GM19025 (cell line): ENCODE measurements around the gene RNF220.
"Not testable (repeated sequence)": the region's sequence is repeated elsewhere in the genome, so short reads cannot be mapped to it uniquely, and the experiment has no call there.

Source experiments
- ATAC-seq: cut with Tn5 transposase; IDR thresholded peaks from one replicate; pipeline ENCODE4 v1.9.1; 2021; ENCODE audit warnings: mild to moderate bottlenecking, low read depth, moderate library complexity; ENCODE audit not compliant: unreplicated experiment

The RNF220 gene

GRCh38 chr1:44544960-44545359 is 139.9 kb downstream of the RNF220 start:
- no peak for ATAC-seq

DNA sequence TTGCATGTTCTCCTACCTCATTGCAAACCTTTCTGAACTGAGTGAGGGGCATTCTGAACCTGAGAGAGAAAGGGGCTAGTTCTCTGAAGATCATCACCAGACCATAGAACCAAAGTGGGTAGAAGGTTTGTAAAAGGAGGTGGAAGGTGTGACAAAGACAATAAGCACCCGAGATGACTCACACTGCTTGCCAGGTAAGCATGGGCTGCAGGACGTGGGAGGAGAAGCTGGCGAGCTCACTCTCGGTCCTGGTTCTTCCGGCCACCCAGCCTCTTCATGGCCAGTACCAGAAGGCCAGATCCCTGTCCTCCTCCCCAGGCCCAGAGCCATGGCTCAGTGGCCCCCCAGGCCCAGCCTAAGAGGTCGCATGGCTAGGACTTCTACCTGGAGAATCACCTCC is 140.9 kb downstream of the RNF220 start:
- ATAC-seq = no peak

- no peak for ATAC-seq
Observed at GRCh38 chr1:44546403-44547053, 141.5 kb downstream of the RNF220 start.

DNA sequence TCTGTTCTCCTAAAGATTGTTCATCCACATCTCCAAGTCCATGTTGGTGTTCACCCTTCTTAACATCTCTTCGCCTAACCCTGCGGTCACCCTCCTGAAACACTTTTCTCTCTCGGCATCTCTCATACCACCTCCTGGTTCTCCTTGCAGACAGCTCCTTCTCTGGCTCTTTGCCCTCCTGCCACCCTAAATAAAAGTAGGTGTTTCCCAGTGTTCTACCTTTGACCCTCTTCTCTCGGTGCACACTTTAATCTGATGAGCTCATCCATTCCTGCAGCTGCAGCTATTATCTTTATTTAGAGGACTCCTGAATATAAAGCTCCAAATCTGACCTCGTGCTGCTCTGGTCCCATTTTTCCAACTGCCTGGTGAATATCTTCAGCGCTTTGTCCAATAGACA is 142.3 kb downstream of the RNF220 start:
- ATAC-seq = no peak

DNA sequence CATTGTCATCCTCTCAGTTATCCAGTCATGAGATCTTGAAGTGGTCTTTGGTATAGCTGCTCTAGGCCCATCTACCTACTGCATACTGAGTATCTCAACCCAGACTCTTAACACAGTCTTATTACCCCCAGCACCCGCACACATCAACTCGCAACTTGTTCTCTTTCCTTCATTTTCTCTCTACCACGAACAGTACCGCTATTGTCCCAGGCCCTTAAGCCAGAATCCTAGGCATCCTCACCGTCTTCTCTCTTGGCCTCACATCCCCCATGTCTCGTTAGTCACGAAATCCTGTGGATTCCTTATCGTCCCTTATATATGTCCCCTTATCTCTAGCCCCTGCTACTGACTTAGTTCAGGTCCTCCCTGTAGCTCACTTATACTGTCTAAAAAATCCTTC is 142.8 kb downstream of the RNF220 start:
- no peak for ATAC-seq

DNA sequence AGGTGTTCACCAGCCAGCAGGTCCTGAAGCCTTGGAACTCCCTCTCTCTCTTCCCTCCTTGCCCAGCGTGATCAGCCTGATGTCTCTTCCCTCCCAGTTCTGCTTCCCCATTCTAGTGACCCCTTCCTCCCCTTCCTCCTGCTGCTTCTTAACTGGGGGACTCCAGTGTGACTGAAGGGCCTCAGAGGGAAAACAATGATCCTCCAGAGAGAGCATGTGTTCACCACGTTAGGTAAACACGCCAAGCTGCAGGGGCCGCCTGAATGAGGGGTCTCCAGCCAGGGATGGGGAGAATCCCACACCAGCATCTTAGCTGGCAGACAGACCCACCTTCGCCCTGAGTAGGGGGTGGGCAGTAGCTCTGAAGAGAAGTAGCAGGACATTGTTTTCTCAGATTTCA is 144.5 kb downstream of the RNF220 start:
- ATAC-seq = no peak

DNA sequence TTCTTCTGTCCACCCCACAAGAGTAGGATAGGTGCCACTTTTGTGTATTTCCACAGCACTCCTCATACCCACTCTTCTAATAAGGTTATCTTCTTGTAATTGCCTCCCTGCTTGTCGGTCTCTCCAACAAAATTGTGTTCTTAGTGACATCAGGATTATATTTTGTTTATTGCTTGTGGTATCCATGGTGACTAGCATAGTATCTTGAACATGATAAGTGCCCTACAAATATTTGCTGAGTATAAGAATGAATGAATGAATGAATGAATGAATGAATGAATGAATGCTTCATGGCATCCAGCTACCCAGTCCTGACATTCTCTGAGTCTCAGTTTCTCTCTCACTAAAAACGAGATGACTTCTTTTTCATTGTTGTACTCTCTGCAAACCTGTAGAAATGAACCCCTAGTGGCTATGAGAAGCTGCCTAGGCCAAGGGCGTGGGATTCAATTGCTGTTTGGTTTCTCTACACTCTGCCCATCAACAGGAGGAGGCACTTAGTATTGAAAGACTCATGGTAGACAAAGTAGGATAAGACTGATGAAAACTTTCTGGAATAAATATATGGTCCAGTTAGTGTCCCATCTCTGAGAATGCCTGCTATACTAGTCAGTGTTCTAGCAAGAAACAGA is 148.2 kb downstream of the RNF220 start:
- no peak for ATAC-seq

- ATAC-seq = no peak
Observed at GRCh38 chr1:44553771-44554170, 148.7 kb downstream of the RNF220 start.

- no peak for ATAC-seq
Observed at GRCh38 chr1:44554706-44555105, 149.7 kb downstream of the RNF220 start.

- no peak for ATAC-seq
Observed at GRCh38 chr1:44557778-44558177, 152.7 kb downstream of the RNF220 start.

DNA sequence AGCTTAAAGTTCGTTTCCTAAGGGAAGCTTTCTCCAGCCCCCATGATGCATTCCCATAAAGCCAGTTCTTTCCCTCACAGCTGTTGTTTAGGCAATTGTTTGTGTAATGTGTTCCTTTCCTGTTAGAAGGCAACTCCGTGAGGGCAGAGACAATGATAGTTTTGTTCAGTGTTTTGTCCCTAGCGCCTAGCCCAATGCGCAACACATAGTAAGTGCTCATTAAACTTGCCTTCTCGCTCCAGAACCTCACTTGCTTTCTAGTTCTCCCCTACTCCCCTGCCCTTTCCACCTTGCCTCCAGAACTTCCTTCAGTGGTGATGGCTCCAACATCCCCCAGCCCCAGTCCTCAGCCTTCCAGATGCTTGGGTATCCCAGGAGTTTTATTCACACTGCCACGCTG is 153.8 kb downstream of the RNF220 start:
- no peak for ATAC-seq

- no peak for ATAC-seq
Observed at GRCh38 chr1:44559330-44559729, 154.3 kb downstream of the RNF220 start.

DNA sequence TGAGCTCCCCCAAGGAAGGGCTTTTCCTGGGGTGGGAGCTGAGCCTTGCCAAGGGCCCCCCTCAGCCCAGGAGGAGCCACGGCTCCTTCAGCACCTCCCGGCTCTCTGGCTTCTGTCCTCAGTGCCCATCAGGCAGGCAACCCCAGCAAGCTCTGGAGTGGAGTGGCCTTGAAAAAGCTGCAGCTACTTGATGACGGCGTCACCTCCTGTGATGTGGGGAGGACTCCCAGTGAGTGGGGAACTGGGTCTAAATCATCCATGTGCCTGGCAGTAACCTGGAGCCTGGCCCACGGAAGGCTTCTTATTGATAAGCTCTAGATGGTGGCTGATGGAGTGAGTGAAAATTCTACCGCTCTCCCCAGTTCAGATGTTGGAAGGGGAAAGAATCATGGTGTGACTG is 154.9 kb downstream of the RNF220 start:
- ATAC-seq = no peak

DNA sequence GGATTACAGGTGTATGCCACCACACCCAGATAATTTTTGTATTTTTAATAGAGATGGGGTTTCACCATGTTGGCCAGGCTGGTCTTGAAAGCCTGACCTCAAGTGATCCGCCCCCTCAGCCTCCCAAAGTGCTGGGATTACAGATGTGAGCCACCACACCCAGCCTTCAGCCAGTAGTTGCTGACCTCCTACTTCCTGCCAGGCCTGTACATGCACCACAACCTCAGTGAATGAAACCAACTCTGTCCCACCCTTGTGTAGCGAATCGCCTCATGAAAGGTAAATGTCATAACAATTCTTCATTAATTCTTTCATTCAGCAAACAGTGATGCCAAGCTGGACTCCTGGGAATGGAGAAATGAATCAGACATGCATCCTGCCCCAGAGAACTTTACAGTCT is 155.6 kb downstream of the RNF220 start:
- ATAC-seq = not testable (repeated sequence)

DNA sequence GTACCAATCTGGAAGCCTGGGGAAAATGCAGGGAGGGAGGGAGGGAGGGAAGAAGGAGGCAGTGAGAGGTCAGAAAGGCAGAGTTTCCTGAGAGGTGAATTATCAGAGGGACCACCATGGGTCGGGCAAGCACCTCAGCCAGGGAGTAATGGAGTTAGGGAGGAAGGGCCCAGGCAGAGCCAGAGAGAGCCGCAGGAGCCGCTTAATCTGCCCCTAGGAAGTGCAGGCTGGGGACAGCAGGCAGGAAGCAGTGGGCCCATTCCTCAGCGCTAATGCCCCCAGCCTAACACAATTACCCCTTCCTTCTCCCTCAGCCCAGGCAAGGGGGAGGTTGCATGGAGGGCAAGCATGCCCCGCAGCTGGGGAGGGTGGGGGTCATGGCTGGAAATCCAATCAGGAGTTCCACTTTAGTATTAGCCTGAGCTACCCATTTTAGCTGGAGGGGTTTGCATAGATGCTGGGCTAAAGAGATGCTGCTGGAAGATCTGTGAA is 160.2 kb downstream of the RNF220 start:
- no peak for ATAC-seq

GRCh38 chr1:44565833-44566232 is 160.8 kb downstream of the RNF220 start:
- ATAC-seq = no peak

DNA sequence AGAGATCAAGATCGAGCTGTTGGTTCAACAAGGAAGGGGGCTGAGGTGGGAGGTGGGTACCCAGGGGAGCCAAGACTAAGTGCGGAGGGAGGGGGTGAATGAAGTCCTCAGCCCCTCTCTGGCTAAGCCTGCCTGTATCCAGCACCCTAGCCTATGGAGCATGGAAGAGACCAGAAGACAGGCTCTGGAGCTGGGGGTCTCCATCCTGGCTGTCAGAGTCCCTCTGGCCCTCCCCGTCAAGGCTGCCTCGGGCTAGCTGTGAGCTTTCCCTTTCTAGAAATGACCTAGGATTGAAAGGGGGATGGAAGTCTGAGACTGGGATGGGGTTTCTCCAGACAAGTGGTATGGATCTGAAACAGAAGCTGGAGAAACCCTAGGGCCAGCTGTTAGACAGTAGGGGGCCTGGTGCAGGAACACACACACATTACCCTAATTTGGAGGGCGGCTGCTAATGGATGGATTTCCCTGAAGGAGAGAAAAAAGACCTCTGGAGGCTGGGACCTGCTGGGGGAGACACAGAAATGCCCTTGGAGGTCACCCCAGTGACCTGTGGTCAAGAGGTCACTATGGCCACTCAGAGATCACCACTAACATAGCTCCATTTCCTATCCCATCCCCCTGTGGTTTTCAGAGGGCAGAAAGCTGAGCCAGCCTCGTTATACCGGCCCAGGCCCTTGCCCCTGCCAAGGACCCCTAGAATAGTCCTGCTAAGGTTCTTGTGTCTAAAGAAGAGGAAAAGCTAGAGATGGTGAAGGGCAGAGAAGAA is 161.4 kb downstream of the RNF220 start:
- no peak for ATAC-seq

- ATAC-seq = no peak
Observed at GRCh38 chr1:44568128-44568900, 163.3 kb downstream of the RNF220 start.

- no peak for ATAC-seq
Observed at GRCh38 chr1:44569491-44569890, 164.4 kb downstream of the RNF220 start.

DNA sequence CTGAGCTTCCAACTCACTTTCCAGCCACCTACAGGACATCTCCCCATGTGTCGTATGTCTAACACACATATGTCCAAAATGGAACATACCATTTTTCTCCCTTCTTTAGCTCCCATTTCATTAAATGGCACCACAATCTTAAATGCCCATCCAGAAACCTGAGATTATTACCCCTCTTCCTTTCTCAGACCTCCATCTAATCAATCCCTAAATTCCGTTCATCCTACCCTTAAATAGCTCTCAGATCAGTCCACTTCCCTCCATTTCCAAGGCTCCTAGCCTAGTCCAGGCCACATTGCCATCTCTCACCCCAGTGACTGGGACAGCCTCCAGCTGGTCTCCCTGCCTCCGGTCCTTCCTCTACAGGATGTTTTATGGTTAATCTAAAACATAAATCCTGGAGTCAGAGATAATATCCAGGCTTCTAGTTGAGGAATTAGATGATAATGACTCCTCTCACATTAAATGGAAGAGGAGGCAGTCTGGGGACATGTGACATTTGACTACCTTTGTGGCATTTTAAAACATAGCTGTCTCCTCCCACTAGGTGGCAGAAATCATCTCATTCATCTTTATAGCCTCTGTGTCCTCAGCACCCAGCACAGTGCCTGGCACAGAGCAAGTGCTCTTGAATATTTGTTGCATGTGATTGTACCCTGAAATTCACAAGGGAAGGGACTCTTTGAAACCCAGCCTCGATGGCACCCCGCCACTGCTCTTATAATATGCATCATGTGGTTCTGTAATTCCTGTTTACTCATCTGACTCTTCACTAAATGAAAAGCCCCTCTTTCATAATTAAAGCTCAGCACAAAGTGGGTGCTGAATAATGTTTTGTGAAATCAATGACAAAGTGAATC is 166.9 kb downstream of the RNF220 start:
- no peak for ATAC-seq
